Motor neuron (in vitro differentiated cells): ENCODE data around the gene COX19. TPM values are rescaled to one million over a fixed set of nuclear protein-coding genes. Genes with fewer than 3 reads are reported as not detected.

ENCODE experiments used
- ATAC-seq, 8 experiments: fragments of 200-7000 bp; cut with Tn5 transposase; replicated peaks in 6 of 8; 2 replicates each; pipeline ENCODE4 v1.8.0; 2021; ENCODE audit warnings: mild to moderate bottlenecking in 8 of 8, moderate library complexity in 8 of 8
- H3K27ac ChIP-seq, 2 donors: fragments of 250-450 bp; sonication (Bioruptor Pico); 2 replicates each; pipeline ENCODE4 v1.9.0; 2021; ENCODE audit warnings: antibody characterized with exemption in 2 of 2, mild to moderate bottlenecking in 2 of 2, moderate library complexity in 1 of 2
- H3K4me1 ChIP-seq, 2 donors: fragments of 250-450 bp; sonication (Bioruptor Pico); replicated peaks in 1 of 2; 2 replicates each; pipeline ENCODE4 v1.6.1; 2021; ENCODE audit warnings: antibody characterized with exemption in 2 of 2, mild to moderate bottlenecking in 2 of 2, moderate library complexity in 1 of 2
- H3K4me3 ChIP-seq, 5 donors: fragments of 250-450 bp; sonication (Bioruptor Pico); 2 replicates each; pipeline ENCODE4 v1.9.0; 2021; ENCODE audit warnings: antibody characterized with exemption in 5 of 5, mild to moderate bottlenecking in 5 of 5, moderate library complexity in 4 of 5
- WGBS, 10 experiments: fragments of 450-650 bp; shearing (Covaris generic); methylation state at CpG; one replicate each; pipeline ENCODE4 v1.0.0; 2022; 5-methylcytosine and 5-hydroxymethylcytosine counted together
- in situ Hi-C, 9 experiments: fragments of 400-800 bp; cut with MboI; loops; one replicate each; pipeline ENCODE4 v1.15.0; 2021; ENCODE audit warnings: low sequenced_read_pairs in 9 of 9, low pct_unique_long_range_greater_than_20kb in 2 of 9; ENCODE audit not compliant: unreplicated experiment in 9 of 9
- total RNA-seq, 8 experiments: library from RNA; unstranded; fragments of 300-600 nt; gene quantifications; 2 replicates each; pipeline versions ENCODE4 v1.2.3 to v1.2.4, GENCODE V29; 2022

Gene COX19
- total RNA-seq, 8 experiments from 2014 or later, result 4.7 to 13.9 (median 10.3) TPM

DNA sequence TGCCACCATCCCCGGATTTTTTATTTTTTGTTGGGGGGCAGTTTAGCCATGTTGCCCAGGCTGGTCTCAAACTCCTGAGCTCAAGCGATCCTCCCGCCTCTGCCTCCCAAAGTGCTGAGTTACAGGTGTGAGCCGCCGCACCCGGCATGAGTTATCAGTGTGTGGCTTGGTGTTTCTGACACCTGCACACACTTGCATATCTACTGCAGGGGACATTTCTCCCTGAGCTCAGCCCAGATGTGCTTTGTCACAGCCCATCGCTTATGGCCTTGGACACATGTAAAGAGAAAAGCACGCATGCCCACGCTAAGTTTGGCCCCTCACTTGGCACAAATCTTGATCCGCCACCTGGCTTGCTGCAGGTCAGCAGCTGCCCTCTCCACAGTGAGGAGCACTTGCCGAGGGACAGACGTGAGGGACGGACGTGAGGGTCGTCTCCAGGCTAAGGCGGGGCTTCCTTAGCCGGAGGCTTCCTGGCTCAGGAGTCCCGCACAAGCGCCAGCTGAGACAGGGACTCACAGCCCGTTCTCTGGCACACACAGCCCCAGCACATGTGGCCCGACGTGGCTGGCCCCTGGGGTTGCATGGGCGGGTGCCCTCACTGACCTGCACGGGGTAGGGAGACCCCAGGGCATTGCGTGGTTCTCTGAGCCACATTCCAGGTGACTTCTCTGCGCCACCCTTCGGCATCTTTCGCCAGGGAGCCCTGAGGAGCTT, 19.4 kb upstream of the COX19 start:
- no peak overlapping the region for H3K27ac ChIP-seq
- no peak overlapping the region for H3K4me3 ChIP-seq
- no peak for ATAC-seq
- H3K4me1 ChIP-seq, result peaks cover 24 to 26% of the 10 kb centered on the region in 2 donors
- WGBS, 10 experiments, result 40 to 100% (median 85%) methylated on average over 1 to 7 of the region's 28 CpGs; no CpG with 5 or more reads in 3 of the 10 experiments
- in situ Hi-C loops, result loop anchor here in 4 of 9 experiments (10.0 to 25.0 kb wide), 3 partner anchors 70 to 168 kb away; partner anchors contain the start of gene ZFAND2A (in 2 of the 4)

DNA sequence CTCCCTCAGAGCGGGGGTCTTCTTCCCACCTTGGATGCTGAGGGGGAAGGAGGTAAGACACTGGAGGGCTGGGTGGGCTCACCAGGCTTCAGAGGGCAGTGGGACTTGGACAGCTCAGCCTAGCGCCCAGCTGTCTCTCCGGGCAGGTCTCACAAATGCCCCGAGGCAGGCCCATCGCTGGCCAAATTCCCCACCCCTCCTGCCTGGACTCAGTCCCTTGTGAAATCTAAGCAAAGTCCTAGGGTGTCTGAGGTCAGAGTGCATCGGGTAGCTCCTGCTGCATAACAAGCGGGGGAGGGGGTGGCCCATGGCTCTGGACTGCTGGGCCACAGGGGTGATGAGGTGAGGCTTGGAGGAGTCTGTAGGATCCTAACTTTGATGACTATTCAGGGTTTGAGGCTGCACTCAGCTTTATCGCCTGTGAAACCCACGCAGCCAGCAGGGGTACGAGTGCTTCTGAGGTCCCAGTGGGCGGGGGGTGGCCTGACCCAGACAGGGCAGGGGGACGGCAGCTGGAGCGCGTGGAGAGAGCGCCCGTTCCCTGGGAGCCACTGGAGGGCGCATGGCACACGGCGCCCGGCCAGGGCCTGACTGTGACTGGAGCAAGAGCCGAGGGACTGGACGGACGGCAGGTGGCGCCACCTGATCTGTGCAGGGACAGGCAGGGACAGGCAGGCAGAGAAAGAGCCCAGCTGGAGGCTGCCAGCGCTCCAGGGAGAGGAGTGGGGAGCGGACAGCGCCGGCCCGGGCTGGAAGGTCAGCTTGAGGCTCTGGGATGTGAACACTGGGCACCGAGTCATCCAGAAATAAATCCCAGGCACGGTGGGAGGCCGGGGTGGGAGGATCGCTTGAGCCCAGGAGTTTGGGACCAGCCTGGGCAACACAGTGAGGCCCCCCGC, 17.6 kb upstream of the COX19 start:
- 3 to 50% (median 37%) methylated on average over 1 to 6 of the region's 34 CpGs; no CpG with 5 or more reads in 6 of the 10 experiments for WGBS, 10 experiments
- H3K4me1 ChIP-seq, result peaks cover 25 to 27% of the 10 kb centered on the region in 2 donors
- ATAC-seq, result peak; percentile 87 to 96 (median 90)
- no peak overlapping the region for H3K4me3 ChIP-seq
- H3K27ac ChIP-seq, result peak overlapping the region in 1 of 2 donors; percentile 34
- in situ Hi-C loops, result loop anchor here in 4 of 9 experiments (10.0 to 25.0 kb wide), 3 partner anchors 72 to 169 kb away; partner anchors contain the start of gene ZFAND2A (in 2 of the 4)

DNA sequence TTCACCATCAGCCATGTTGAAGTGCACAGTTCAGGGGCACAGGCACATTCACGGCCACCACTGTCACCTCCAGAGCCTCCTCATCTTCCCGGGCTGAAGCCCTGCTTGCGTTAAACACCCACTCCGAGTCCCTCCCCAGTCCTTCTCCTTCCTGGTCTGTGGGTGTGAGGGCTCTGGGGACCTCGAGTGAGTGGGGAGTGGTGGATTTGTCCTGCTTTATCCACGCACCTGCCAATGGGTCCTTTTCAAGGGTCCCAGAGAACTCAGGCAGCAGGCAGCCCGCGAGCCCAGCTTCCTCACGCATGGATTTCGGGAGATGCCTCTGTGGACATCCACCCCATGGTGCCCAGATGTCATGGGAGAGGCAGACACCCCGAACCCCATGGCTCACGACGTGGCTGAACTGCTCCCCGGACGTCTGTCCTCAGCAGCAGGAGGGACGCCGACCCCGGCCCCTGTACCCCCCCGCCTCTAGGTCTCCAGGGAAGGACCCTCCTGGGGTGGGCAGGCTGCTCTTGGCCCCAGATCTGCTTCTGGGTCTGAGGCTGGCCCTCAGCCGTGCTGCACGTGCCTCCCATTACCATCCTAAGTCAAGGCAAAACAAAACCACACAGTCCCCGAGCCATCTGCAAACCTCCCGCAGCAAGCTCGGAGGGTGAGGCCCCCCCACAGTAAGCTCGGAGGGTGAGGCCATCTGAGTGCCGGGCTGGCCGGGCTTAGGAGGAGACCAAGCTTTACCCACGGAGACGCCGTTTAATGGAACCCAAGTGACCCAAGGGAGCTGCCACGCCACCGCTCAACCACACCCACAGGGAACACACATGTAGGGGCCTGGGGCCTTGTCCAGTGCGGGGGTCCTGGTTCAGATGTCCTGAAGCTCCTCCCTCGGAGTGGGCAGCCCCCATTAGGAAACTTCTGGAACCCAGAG, 16.6 kb upstream of the COX19 start:
- Histone ChIP-seq H3K4me3 (no peak overlapping the region), H3K27ac (no peak overlapping the region), H3K4me1 (peaks cover 16 to 18% of the 10 kb centered on the region in 2 donors)
- ATAC-seq, result no peak
- in situ Hi-C loops, result loop anchor here in 4 of 9 experiments (10.0 to 25.0 kb wide), 3 partner anchors 73 to 170 kb away; partner anchors contain the start of gene ZFAND2A (in 2 of the 4)
- 0 to 100% (median 80%) methylated on average over 1 to 7 of the region's 34 CpGs; no CpG with 5 or more reads in 5 of the 10 experiments for WGBS, 10 experiments

DNA sequence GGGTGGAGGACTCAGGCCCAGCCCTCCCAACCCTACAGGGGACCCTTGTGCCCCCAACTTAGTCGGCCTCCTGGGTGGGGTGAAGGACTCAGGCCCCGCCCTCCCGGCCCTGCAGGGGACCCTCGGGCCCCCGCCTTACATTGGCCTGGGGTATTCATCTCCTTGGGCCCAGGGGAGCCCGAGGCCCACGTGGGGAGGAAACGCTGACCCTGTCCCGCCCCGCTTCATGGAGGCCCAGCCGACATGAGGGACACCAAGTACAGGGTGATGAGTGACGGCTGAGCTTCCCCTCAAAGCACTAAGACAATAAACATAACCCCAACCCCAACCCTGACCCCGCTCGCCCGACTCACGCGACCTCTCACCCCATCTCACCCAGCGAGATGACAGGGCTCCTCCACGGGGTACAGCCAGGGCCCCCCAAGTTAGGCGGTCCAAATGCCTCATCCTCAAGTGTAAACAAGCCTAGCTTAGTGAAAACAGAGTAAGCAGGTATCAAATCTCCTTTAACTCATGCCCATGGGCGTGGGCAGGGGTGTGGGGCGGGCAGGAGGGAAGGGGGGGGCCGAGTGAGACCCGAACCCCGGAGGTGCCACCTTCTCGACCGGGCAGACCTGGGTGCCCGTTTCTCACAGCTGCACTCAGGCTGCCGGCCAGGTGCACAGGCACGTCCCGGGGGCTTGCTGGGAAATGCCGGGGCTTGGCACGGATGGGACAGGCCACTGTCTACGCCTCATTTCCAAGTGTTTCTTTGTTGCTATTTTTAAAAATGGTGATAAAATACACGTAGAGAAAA, 15.8 kb upstream of the COX19 start:
- in situ Hi-C loops, result loop anchor here in 4 of 9 experiments (10.0 to 25.0 kb wide), 3 partner anchors 74 to 171 kb away; partner anchors contain the start of gene ZFAND2A (in 2 of the 4)
- Histone ChIP-seq H3K4me3 (no peak overlapping the region), H3K4me1 (peaks cover 11 to 12% of the 10 kb centered on the region in 2 donors), H3K27ac (no peak overlapping the region)
- ATAC-seq, result no peak
- WGBS, 10 experiments, result 20 to 81% (median 60%) methylated on average over 1 to 4 of the region's 35 CpGs; no CpG with 5 or more reads in 5 of the 10 experiments

DNA sequence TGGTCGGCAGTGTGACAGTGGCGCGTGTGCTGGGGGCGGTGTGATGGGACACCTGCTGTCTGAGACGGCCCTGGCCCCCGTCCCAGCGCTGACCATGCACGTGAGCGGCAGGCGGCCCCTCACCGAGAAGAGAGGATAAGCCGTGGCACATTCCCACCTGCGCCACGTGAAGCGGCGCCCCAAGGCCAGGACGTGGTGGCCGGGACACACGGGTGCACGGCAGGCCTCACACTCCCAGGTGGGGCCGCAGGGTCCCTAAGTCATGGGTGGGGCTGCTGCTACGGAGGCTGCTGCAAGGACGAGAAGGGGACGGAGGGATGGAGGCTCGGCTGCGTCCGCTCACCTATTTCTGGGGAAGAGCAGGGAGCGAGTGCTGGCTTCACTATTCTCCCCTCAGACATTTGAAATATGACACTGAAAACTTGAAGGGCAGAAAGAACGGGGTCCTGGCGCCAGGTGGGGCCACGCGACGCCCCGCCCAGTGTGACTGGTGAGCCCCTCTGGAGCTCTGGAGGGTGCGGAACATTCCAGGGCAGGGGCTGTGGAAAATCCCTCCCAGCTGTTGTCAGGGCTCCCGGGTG, 15.1 kb upstream of the COX19 start:
- H3K27ac ChIP-seq, result no peak overlapping the region
- in situ Hi-C loops, result loop anchor here in 4 of 9 experiments (10.0 to 25.0 kb wide), 3 partner anchors 74 to 172 kb away; partner anchors contain the start of gene ZFAND2A (in 2 of the 4)
- peaks cover 11 to 12% of the 10 kb centered on the region in 2 donors for H3K4me1 ChIP-seq
- WGBS, 10 experiments, result 80 to 95% (median 86%) methylated on average over 1 to 6 of the region's 36 CpGs; no CpG with 5 or more reads in 7 of the 10 experiments
- ATAC-seq, result no peak
- H3K4me3 ChIP-seq, result no peak overlapping the region

DNA sequence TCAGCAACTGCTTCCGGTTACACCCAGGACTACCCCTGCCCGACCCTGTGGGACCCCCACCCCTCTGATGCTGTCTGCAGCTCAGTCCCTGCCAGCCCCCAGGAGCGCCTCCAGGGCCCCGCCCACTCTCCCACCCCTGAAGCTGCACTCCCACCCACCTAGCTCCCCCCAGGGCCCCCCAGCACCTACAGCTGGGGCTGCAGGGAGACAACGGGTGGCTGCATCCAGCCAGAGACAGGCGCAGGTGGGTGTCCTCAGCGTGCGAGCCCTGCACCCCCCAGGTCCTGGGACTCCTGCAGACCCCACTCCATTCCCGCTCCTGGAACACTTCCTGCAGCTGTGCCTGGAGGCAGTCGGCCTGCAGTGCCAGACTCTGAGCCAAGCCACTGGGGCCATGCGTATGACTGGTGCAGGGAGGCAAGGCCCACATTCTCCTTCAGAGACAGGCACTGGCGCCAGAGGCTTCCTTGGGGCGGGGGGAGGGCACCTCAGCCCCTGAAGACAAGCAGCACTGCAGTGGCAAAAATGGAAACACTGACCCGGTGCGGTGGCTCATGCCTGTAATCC, 13.7 kb upstream of the COX19 start:
- ATAC-seq, result no peak
- in situ Hi-C loops, result loop anchor here in 2 of 9 experiments (25.0 kb wide), 1 partner anchor 173 kb away; the partner anchor contains the start of gene ZFAND2A (in 2 of the 2)

DNA sequence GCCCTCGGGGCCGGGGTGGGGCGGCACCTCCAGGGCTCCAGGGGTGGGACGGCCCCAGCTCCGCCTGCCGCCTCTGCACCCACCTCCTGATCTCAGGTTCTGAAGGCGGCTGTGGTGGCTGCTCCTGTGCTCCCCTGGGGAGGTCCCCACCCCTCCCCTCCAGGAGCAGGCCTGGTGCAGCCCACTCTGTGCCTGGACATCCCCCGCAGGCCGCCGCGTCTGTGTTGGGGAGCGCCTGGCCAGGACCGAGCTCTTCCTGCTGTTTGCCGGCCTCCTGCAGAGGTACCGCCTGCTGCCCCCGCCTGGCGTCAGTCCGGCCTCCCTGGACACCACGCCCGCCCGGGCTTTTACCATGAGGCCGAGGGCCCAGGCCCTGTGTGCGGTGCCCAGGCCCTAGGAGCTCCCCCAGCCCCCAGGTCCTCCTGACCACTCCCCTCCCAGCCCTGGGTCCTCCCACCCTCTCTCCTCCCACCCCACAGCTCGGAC, 13.1 kb upstream of the COX19 start:
- peaks cover 6 to 8% of the 10 kb centered on the region in 2 donors for H3K4me1 ChIP-seq
- no peak overlapping the region for H3K27ac ChIP-seq
- H3K4me3 ChIP-seq, result no peak overlapping the region
- peak in 7 of 8 experiments; percentile 2 to 42 (median 19) for ATAC-seq
- no CpG with 5 or more reads among the region's 24 CpGs for WGBS, 10 experiments
- in situ Hi-C loops, result loop anchor here in 2 of 9 experiments (25.0 kb wide), 1 partner anchor 174 kb away; the partner anchor contains the start of gene ZFAND2A (in 2 of the 2)

More for the DNA sequence above, 13.7 kb upstream of the COX19 start:
- H3K27ac ChIP-seq, result no peak overlapping the region
- H3K4me1 ChIP-seq, result peaks cover 11 to 12% of the 10 kb centered on the region in 2 donors
- 50 to 60% methylated on average over 1 to 2 of the region's 15 CpGs; no CpG with 5 or more reads in 8 of the 10 experiments for WGBS, 10 experiments
- no peak overlapping the region for H3K4me3 ChIP-seq

DNA sequence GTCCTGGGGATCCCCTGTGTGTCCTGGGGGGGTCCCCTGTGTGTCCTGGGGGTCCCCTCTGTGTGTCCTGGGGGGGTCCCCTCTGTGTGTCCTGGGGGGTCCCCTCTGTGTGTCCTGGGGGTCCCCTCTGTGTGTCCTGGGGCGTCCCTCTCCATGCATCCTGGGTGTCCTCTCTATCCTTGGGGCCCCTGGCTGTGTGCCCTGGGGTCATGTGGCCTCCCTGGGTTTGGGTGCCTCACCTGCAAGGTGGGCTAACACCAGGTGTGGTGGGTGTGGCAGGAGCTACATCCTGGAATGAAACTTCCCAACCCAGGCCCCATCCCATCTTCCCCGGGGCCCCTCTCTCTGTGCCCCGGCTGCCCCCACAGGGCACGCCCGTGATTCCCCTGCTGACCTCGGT, 12.6 kb upstream of the COX19 start:
- in situ Hi-C loops, result loop anchor here in 2 of 9 experiments (25.0 kb wide), 1 partner anchor 174 kb away; the partner anchor contains the start of gene ZFAND2A (in 2 of the 2)
- Histone ChIP-seq H3K4me3 (no peak overlapping the region), H3K27ac (no peak overlapping the region), H3K4me1 (peaks cover 7 to 9% of the 10 kb centered on the region in 2 donors)
- WGBS, 10 experiments, result 100% methylated on average over 1 of the region's 6 CpGs; no CpG with 5 or more reads in 9 of the 10 experiments
- no peak for ATAC-seq

DNA sequence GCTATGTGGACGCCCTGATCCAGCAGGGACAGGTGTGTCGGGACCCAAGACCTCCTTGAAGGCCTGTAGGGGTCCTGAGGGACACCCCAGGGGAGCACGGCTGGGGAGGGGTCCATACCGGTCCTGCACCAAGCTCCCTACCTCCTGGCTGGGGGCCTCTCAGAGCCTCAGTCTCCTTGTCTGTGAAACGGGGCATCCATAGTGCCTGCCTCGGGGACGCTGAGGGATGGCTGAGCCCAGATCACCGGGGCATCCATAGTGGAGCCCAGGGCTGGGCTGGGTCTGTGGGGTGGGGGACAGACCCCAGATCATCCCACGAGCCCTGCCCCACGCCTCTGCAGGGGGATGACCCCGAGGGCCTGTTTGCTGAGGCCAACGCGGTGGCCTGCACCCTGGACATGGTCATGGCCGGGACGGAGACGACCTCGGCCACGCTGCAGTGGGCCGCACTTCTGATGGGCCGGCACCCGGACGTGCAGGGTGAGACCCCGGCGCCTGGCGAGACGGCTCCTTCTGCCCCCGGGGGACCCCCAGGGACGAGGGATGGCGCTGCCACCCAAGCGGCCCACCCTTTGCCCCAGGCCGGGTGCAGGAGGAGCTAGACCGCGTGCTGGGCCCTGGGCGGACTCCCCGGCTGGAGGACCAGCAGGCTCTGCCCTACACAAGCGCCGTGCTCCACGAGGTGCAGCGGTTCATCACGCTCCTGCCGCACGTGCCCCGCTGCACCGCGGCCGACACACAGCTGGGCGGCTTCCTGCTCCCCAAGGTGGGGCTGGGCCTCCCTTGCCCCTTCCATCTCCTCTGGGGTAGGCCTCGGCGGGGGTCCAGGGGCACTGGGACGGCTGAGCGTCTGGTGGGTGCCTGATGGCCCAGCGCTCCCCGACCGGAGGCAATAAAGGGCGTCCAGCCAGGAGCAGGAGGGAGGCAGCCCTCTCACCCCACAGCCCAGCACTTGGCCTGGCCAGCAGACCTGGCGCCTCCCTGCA, 11.7 kb upstream of the COX19 start:
- no peak overlapping the region for H3K27ac ChIP-seq
- in situ Hi-C loops, result loop anchor here in 2 of 9 experiments (25.0 kb wide), 1 partner anchor 175 kb away; the partner anchor contains the start of gene ZFAND2A (in 2 of the 2)
- H3K4me1 ChIP-seq, result peaks cover 11 to 16% of the 10 kb centered on the region in 2 donors
- 20 to 100% (median 83%) methylated on average over 1 to 20 of the region's 56 CpGs; no CpG with 5 or more reads in 5 of the 10 experiments for WGBS, 10 experiments
- no peak for ATAC-seq
- H3K4me3 ChIP-seq, result no peak overlapping the region
